HG02885 (cell line): ENCODE measurements around the gene LAMA5.

Experiments
- ATAC-seq: cut with Tn5 transposase; IDR thresholded peaks from one replicate; pipeline ENCODE4 v1.9.1; 2021; ENCODE audit warnings: mild to moderate bottlenecking; ENCODE audit not compliant: unreplicated experiment, poor library complexity

The LAMA5 gene

DNA sequence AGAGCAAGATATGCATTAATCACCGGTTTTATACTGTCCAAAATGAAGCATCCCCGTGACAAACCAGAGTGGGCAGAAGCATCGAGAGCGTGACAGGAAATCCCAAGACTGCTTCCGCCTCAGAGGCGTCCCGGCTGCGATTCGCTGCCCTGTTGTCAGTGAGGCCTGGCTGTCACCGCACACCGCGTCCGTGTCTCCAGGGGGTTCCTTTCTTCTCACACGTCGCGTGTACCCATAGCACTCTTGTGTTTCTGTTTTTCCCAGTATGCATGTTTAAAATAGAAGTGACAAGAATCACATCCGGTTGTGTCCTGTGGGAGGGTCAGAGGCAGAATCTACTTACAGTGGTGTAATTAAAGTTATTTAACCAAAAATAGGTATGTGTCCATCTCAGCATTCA lies 72.6 kb downstream of the LAMA5 start:
- no peak for ATAC-seq

DNA sequence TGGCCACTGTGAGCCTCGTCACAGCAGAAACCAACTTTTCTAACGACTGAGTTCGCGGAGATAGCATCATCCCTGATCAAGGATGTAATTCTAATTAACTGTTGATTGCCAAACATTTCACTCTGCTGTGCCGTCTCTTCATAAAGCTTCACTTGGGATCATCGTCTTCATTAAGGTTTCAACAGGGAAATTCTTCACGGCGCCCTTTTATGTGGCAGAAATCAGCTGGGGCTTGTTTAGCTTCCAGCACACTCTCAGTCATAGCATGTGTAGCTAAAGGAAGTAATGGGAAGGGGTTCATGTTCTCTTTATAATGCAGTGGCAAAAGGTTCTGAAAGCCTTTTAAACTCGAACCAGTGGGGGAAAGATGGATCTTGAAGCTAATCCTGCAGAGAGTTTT lies 73.2 kb downstream of the LAMA5 start:
- no peak for ATAC-seq

DNA sequence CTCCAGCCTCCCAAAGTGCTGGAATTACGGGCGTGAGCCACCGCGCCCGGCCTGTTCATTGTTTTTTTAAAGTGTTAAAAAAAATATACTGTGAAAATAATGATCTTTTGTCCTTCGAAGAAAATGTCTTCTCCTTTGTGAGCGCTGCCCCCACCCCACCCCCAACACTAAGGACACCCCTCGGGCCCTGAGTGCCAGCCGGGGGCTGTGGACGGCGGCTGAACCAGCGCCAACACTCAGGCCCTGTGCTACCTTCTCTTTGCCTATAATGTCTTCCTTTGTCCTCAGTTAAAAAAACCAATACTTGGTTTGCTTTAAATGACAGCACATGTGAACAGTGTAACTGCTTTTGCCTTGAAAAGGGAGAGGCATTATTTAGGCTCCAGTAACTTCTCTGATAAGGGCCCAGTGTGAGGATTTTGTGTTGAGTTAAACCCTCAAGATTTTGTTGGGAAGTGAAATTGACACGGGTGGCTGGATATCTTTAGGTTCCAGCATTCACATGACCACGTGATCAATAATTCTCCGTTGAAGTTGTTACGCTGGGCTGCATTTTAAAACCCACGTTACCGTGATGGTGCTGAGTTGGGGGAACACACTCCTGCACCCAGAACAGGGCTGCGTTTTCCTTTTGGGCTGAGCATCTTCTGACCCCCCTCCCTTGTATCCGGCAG lies 73.9 kb downstream of the LAMA5 start:
- no peak for ATAC-seq

DNA sequence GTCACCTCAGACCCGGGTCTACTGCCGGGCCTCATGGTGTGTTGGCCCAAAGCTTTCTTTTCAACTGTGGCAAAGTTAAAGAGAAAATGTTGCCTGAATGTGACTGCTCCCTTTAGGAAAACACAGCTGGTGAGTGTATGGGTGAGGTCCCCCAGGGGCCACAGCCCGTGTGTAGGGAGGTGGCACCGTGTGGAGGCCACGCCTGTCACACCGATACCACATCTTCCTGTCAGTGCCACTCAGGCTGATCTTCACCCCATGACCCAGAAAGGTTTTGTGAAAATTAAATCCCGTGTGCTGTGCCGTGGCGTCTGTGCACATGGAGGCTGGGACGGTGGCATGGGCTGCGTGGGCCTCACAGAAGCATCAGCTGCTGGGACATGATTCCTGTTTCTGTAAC lies 75.0 kb downstream of the LAMA5 start:
- ATAC-seq = no peak

DNA sequence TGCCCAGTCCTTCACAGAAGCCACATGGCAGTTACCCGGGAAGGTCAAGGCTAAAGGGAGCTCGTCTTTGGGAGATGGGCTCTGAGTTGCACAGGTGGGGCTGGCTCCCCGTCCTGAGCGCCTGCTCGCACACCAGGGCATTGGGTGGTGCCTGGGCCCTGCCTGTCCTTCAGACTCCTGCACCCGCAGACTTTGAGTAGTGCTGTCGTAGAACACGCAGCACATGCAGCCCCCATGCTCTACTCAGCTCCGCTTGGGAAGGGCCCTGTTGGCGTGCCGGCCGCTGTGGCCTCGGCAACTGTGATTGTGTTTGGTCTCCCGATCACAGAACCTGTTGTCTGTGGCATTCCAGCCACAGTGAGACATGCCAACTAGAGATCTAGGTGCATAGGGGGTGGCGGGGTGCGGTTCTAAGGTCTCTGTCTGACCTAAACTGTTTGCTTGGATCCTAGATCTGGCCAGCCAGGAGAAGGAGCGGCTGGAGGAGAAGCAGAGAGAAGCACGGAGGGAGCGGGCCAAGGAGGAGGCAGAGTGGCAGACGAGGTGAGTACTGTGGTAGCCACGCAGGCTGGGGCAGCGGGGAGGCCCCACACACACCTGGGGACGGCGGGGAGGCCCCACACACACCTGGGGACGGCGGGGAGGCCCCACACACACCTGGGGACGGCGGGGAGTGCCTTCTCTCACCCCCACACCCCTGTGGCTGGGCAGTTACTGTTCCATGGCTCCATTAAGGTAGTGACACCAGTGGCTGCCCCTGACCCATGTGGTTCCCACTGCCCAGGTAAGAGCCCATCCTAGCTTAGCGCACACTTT lies 75.7 kb downstream of the LAMA5 start:
- no peak for ATAC-seq

DNA sequence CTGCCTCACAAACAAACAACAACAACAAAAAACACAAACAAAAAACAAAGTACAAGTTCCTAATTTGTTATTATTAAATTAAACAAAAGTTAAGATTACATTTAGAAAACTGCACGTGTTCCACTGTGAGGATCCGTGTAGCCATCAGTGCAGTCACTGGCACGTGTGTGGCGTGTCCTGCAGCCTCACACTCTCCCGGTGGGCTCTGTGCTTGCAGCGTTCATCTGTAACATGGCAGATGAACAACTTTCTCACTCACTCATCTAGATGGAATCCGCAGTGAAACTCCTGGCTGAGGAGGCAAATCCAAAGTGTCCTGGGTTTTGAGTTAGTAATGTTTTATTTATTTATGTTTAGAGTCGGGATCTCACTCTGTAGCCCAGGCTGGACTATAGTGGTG lies 77.2 kb downstream of the LAMA5 start:
- ATAC-seq = no peak

DNA sequence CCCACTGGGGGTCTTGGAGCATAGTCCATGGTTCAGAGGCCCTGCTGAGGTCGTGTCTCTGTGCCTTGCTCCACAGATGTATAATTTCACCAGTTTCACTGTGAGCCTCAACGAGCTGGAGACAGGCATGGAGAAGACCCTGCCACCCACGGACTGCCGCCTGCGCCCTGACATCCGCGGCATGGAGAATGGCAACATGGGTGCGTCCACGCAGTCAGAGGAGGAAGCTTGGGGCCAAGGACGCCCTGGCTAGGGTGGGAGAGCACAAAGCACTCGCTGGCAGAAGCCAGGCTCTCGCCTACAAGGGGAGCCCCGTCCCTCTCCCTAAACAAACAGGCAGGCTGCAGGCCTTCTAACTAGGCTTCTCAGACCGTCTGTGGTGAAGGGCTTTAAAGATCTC lies 78.0 kb downstream of the LAMA5 start:
- ATAC-seq = no peak

DNA sequence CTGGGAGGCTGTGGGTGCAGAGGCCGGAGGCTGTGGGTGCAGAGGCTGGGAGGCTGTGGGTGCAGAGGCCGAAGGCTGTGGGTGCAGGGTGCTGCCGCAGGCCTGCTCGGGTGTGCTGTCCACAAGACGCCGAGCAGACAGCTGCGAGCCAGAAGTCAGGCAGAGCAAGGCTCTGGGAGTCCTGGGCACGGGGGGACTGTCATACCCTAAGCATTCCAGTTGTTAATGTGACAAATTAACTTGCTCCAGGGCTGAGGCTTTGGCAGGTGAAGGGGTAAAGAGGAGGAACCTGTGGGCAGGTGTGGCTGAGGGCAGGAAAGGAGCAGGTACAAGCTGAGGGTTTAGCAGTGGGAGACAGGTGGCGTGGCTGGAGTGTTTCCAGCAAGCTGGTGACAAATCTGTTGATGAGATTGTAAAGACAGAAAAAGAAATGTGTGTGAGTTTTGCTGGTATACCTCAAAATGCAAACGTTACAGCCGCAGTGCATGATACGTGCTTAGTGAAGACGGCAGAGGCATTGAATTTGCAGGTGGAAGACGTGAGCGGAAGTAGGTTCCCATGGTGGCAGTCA lies 78.5 kb downstream of the LAMA5 start:
- ATAC-seq = no peak

DNA sequence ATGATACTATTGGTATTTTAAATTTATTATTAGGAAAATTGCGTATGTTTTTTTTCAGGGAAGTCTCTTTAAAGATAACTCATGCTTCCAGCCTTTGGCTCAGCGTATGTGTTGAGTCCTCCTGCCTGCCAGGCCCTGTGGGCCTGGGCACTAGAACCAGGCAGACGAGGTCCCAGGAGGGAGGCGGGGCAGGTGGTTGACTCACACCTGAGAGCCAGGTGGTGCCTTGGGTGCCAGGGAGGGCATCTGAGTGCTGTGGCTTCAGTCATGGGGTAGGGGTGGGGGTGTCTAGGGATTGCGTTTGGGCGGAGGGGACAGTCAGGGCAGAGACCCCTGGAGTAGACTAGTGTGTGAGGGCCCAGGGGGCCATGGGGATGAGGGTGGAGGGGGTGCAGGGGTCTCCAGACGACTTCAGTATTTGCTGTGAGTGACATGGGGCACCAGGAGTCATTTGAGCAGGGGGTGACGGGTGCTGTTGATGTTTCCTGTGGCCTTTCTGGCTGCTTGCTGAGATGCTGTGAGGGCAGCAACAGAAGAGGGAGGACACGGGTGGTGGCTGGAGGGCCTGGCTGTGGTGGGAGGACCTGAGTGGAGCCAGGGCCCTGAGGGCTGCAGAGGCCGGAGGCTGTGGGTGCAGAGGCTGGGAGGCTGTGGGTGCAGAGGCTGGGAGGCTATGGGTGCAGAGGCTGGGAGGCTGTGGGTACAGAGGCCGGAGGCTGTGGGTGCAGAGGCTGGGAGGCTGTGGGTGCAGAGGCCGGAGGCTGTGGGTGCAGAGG lies 79.2 kb downstream of the LAMA5 start:
- ATAC-seq = no peak

DNA sequence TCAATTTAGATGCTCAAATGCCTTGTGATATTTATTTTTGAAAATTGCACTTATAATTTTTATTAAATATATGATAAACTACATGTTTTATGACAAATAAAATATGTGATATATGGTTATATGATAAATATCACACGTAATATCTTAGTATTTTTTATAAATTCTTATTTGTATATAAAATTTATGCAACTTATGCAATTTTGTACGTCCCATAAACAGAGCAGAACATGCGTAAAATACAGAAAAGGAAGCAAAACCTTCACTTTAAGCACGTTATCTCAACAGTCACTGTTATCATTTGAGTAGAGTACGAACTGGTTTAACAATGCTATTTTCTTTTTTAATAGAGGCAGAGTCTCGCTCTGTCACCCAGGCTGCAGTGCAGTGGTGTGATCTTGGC lies 80.0 kb downstream of the LAMA5 start:
- ATAC-seq = no peak

DNA sequence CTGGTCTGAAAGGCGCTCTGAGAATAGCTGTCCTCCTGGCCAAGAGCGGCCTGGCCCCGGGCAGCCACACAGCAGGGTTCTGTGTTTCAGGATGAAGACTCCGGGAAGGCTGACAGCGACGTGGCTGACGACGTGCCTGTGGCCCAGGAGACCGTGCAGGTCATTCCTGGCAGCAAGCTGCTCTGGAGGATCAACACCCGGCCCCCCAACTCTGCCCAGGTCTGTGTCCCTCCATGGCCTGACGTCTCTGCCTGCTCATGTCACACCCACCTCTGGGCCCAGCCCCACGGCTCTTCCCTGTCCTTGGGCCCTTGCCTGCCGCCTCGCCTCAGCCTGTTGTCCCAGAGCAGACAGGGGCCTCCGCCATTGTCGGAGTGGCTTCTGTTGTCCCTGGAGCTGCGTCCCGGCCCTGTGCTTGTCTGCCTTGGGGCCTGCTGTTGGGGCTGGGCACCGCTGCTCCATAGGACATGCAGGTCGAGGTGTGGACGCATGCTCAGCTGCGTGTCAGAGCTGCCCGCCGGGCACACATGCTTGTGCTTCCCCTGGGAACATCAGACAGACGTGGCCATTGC lies 80.5 kb downstream of the LAMA5 start:
- no peak for ATAC-seq

DNA sequence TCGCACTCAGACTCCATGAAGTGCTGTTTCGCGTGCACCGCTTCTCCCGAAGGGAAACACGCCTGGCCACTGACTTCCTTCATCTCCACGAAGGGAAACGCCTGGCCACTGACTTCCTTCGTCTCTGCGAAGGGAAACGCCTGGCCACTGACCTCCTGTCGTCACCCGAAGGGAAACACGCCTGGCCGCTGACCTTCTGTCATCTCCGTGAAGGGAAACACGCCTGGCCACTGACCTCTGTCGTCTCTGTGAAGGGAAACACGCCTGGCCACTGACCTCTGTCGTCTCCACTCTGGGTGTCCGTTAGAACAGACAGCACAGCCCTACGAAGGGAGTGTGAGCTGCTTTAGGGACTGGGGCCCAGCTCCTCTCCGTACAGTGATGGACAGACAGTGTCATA lies 81.4 kb downstream of the LAMA5 start:
- no peak for ATAC-seq

DNA sequence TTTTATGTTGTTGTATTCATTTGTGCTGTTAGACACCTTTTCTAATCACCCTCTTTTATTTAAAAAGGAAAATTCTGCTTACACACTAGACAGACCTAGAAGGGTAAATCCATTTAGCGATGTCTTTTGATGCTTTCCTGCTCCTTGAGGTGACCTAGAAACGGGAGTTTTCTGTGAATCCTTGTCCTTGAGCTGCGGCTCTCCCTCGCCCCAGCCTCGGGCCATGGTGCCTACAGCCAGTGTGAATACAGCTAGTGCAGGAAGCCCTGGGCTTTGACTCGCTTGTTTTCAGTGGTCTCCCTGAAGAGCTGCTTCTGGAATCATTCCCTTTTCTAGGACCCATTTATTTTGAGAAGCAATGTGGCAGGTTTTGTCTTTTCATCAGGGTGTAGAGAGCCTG lies 82.0 kb downstream of the LAMA5 start:
- ATAC-seq = no peak

DNA sequence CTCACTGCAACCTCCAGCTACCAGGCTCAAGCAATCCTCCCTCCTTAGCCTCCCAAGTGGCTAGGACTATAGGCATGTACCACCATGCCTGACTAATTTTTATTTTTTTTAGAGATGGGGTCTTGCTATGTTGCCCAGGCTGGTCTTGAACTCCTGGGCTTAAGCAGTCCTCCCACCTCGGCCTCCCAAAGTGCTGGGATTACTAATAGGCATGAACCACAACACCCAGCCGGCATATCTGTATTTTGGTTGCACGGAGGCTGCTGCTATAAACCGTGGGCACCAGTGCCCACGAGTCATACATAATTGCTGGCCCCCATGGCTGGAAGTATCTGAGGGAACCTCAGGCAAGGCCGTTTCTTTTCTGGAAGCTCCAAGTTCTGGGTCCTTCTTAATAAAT lies 82.7 kb downstream of the LAMA5 start:
- no peak for ATAC-seq

DNA sequence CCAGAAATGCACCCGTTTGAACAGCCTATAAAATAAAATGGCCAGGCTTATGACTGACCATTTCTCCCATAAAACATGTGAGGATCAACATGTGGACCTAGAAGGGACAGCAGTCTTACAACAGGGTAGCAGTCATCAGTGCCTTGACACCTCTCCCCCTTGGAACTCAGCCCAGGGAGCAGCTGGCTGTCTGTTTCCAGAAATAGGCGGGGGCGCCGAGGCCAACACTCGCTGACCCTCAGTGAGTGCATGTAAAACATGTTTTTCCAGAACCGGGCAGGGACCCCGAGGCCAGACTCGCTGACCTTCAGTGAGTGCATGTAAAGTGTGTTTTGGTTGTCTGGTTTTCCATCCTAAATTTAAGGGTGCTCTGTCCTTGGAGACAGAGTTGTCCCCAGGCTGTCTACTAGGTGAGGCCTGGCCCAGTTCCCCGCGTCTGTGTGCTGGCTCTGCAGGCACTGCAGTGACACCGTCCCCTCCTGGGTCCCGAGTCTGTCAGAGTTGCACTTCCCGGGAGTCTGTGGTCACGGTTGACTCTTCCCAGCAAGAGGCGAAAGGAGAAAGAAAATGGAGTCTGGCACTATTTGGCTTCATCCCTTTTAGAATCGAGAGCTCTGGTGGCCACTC lies 84.1 kb downstream of the LAMA5 start:
- no peak for ATAC-seq

DNA sequence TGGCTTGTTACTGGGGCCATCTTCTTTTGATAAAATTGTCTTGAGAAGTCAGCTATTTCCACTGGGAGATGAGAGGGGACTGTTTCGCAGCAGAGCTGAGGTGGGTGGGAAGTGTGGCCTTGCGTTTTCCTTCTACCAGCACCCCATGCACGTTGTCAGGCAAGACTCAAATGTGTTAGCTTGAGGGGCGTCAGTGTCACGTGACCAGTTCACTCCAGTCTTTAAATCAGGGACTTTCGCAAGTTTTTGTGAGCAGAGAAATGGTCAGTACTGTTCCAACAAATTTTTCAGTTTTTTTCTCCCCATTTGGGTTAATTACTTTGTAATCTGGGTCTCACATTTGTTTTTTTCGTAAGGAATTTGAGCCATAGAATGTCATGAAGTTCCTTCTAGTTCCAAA lies 85.0 kb downstream of the LAMA5 start:
- ATAC-seq = no peak

DNA sequence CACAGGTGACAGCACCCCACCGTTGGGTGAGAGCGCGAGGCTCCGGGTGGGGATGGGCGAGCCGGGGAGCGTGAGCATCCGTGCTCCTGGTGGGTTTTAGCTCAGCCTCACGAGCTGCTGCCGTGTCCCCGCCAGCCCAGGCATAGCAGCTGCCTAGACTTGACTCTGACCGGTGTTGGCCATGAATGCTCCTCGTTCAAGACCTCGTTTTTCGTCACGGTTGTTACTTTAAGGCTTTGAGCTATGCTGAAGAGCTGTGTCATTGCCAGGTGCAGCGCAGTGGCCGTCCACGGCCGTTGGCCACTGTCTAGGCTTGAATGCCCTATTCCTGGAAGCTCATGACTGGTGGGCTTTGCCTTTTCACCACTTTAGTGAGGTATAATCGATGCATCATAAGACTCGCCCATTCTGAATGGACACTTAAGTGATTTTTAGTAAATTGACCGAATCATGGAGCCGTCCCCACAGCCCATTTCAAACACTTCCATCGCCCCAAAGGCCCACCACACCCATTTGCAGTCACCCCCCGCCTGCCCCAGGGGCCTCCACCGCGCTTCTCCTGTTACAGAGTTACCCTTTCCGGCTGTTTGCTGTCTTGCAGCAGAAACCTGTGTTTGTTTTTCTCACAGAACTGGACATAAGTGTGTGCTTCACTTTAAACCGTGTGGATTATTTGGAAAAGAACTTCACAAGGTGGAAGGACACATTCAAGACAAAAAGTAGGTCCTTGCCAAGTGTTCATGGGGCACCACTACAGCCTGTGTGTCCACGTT lies 85.8 kb downstream of the LAMA5 start:
- no peak for ATAC-seq

DNA sequence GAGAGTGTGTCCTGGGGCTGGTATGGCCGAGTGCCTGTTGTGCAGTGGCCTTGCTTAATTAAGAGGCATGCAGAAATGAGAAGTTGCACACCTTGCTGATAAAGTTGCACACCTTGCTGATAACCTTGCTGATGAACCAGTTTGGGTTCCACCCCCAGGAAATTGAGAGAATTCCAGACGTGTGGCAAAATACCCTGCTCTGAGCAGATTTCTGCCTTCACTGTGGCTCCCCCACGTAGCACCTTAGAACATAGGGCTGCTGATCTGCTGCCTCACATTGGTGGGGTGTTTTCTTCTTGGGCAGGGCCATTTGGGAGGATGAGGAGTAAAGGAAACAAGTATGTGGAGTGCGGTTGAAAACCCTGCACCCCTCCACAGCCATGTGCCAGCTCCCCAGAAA lies 86.8 kb downstream of the LAMA5 start:
- ATAC-seq = no peak

DNA sequence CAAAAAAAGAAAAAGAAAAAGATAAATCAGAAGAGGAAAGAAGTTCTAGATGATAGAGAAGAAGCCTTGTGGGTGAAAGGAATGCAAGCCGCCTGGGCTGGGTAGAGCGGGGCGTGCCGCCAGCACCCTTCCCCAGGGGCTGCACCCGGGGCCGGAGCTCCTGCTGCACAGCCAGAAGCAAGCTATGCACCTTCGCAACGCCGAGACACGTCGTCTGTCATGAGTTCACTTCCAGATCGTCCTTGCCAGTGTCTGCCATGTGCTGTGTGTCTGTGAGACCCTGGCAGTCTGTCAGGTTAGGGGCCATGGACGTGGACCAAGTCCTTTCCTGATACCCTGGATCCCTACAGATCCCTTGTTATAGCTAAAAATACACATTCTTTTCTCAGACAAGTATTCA lies 89.9 kb downstream of the LAMA5 start:
- no peak for ATAC-seq

DNA sequence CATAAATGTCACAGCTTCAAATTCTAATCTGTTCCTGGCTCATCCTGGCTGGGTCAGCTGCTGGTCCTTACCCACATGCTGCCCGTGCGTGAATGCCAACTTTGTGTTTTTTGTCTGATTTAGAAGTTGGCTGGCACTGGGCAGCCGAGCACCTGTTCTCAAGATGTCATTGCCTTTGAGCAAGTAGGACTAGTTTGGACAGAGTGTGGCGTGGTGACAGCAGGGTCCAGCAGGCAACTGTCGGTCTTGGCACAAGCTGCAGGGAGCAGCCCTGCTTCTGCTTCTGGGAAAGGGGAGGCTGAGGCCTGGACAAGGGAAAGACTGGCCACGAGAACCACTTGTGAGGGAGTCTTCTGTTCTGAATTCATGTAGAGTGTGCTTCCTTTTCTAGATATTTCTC lies 90.7 kb downstream of the LAMA5 start:
- ATAC-seq = no peak
